D341Med (cell line): Measurements from ENCODE around the gene ZBTB44.
"Not testable (repeated sequence)": the region's sequence is repeated elsewhere in the genome, so short reads cannot be mapped to it uniquely, and the experiment has no call there.

ENCODE experiments used
- DNase-seq: peaks from one replicate; pipeline ENCODE4 v3.0.0; 2012; ENCODE audit warnings: low spot score

ZBTB44 gene

DNA sequence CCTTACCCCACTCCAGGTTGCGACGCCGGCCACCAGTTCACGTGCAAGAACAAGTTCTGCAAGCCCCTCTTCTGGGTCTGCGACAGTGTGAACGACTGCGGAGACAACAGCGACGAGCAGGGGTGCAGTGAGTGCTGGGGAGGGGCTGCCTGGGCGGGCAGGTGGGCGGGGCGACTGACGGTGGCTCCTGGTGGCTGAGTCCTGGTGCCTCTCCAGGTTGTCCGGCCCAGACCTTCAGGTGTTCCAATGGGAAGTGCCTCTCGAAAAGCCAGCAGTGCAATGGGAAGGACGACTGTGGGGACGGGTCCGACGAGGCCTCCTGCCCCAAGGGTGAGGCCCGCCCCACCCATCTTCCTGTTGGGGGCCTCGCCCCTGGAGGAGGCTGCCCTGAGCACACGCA, 116.4 kb downstream of the ZBTB44 start:
- no peak for DNase-seq

DNA sequence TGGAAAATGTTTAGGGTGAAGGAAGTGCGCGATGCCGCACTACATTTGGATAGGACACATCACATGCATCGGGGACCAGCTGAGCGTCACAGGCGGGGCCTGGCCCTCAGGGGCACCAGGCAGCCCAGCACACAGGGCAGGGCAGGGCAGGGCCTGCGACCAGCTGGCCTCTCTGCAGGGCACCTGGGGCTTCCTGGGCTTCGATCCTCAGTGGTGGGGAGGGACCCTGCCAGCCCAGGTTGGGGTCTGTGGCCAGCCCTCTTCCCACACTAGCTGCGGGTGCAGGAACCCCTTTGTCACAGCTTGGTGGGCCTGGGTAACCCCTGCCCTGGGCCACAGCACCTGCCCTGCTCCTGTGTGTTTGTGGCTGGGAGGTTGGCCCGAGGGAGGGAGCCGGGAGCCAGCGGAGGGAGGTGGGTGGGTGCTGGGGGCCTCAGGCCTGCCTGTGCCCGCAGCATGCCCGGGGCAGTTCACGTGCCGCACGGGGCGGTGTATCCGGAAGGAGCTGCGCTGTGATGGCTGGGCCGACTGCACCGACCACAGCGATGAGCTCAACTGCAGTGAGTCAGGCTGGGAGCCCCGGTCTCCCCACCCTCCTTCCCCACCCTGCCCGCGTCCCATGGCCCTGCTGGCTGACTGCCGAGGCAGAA, 117.2 kb downstream of the ZBTB44 start:
- DNase-seq, result no peak

DNA sequence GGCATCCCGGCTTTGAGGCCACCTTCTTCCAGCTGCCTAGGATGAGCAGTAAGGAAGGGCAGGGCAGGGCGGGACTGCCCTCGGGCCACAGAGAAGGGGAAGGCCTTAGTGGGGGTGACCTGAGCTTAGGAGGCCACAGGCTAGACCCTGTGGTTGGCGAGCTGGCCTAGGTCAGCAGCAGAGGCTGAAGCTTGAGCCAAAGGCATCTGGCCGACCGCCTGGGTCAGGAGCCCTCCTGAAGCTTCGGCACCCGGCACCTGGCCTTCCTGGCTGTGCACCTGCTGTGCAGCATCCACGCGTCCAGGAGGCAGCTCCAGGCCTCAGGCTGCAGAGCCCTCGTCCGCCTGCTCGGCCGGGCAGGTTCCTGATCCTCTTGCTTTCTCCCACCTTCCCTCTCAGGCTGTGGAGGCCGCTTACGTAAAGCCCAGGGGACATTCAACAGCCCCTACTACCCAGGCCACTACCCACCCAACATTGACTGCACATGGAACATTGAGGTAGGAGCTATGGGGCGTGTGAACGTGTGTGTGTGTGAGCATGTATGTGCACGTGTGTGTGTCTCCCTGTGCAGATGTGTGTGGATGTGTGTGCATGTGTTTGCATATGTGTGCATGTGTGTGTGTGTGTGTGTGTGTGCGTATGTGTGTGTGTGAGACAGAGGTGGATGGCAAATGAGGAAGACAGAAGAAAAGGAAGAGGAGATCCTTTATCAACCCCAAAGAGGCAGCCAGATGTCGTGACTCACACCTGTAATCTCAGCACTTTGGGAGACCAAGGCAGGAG, 120.3 kb downstream of the ZBTB44 start:
- no peak for DNase-seq

DNA sequence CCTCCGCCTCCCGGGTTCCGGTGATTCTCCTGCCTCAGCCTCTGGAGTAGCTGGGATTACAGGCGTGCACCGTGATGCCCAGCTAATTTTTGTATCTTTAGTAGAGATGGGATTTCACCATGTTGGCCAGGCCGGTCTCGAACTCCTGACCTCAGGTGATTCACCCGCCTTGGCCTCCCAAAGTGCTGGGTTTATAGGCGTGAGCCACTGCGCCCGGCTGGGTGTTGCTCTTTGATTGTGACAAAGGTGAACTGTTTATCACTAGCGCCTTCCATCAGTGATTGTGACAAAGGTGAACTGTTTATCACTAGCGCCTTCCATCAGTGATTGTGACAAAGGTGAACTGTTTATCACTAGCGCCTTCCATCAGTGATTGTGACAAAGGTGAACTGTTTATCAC, 121.2 kb downstream of the ZBTB44 start:
- not testable (repeated sequence) for DNase-seq

DNA sequence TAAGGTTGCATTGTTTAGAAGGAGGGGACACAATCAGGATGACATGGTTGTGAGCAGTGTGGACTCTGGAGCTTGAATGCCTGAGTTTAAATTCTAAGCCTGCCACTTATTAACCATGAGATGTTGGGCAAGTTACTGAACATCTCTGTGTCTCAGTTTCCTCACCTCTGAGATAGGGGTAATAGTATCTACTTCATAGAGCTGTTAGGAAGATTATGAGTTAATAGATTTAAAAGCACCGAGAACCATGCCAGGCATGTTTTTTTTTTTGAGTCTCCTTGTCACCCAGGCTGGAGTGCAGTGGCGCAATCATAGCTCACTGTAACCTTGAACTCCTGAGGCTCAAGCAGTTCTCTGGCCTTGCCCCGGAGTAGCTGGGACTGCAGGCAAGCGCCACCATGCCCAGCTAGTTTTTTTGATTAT, 121.9 kb downstream of the ZBTB44 start:
- no peak for DNase-seq

DNA sequence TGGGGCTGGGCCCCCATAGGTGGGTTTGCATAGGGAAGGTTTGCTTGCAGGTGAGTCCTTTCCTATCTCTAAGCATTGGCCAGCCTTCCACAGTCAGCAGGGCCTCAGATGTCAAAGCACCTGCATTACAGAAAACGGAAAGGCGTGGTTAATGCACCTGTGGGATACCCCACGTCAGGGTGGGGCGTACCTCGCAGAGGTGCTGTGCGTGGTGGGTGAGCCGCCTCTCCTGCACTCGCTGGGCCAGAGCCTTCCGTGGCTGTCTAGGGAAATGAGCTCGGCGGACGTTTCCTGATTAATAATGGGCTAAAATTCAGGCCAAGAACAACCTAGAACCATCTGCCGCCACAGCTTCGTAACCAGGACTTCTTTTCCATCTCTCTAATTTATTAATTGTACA, 122.8 kb downstream of the ZBTB44 start:
- DNase-seq, result no peak

DNA sequence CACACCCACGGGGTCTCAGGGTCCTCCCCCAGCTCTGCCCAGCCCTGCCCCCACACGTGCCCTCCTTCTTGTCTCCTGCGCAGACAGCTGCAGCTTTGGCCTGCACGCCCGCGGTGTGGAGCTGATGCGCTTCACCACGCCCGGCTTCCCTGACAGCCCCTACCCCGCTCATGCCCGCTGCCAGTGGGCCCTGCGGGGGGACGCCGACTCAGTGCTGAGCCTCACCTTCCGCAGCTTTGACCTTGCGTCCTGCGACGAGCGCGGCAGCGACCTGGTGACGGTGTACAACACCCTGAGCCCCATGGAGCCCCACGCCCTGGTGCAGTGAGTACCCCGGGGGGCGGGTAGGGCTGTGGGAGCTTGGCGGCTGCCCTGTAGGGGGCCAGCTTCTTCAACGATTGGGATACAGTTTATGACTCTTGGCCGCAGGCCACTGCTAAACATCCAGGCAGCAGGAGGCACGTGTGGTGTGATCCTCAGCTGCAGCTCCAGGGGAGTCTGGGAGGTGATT, 124.3 kb downstream of the ZBTB44 start:
- no peak for DNase-seq

DNA sequence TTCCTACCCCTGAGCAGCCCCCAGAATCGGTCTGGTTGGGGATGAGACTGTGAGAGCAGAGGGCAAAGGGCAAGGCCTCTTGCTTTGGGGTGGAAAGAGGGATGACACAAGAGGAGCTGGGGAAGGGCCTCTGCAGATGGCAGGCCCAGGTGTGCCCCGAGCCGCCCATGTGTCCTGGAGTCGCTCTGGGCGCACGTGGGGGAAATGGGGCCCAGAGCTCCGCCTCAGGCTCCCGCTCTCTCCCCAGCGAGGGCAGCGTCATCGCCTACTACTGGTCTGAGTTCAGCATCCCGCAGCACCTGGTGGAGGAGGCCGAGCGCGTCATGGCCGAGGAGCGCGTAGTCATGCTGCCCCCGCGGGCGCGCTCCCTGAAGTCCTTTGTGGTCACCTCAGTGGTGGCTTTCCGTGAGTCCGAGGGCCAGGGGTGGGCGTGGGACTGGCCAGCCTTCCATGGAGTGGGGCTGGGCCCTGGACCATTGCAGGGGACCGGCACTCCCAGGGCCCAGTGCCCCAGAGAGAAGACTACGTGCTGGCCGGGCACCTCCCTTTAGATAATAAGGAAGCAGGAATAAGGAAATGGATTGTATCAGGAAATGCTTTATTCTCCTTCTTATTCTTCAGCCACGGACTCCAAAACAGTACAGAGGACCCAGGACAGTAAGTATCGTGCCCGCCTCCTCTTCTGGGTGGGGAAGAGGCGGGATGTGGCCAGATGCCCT, 125.1 kb downstream of the ZBTB44 start:
- DNase-seq, result no peak

DNA sequence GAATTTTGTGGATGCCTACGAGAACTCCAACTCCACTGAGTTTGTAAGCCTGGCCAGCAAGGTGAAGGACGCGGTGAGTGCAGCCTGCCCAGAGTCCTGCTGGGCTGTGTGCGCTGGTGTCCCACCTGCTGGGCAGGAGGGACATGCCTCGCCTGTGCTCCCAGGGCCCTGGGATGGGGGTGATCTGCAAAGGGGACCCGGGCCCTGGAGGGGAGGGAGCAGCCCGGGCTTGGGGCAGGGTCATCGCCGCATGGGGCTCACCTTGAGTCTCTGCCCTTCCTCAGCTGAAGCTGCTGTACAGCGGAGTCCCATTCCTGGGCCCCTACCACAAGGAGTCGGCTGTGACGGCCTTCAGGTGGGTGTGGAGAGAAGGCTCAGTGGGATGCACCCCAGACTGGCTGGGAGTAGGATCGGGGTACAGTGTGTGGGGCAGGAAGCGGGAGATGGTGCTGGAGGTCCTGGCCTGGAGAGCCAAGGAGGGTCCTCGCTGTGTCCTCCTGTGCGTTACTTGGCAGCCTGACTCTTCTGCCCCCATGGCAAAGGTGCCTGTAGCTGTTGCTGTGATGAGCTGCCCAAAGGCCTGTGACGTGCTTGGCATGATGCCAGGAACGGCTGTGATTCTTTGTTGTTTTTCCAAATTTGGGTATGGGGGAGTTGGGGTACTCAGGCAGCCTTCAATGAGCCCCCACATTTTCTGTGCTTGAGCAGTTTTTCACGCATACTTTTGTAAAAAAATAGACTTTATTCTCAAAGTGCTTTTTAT, 126.0 kb downstream of the ZBTB44 start:
- DNase-seq, result no peak

DNA sequence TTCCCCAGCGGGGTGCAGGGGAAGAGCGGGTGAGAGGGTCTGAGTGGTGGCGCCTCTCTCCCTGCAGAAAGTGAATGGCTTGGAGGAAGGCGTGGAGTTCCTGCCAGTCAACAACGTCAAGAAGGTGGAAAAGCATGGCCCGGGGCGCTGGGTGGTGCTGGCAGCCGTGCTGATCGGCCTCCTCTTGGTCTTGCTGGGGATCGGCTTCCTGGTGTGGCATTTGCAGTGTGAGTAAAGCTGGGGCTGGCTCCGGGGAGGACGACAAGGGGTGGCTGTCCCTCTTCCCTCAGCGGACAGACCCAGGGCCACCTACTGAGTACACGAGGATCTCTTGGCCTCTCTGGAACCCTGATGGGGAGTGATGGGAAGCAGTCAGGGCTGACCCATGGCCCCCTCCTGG, 126.7 kb downstream of the ZBTB44 start:
- DNase-seq, result no peak

DNA sequence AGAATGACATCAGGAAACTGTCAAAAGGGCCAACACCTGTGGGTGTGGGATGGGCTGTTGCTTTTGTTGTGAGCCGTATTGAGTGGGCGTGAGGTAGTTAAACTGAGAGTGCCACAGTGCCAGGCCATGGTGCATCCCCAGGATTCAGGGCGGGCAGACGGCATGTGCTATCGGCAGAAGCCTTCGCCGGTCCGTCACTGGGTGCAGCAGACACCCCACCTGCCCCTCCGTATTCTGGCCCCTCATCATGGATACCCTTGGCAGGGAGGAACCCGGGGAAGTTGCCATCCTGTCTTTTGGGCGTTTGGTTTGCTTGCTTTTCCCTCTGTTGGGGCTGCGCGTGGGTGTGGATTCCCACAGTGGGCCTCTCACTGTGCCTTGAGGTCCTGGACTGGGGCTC, 127.6 kb downstream of the ZBTB44 start:
- no peak for DNase-seq

DNA sequence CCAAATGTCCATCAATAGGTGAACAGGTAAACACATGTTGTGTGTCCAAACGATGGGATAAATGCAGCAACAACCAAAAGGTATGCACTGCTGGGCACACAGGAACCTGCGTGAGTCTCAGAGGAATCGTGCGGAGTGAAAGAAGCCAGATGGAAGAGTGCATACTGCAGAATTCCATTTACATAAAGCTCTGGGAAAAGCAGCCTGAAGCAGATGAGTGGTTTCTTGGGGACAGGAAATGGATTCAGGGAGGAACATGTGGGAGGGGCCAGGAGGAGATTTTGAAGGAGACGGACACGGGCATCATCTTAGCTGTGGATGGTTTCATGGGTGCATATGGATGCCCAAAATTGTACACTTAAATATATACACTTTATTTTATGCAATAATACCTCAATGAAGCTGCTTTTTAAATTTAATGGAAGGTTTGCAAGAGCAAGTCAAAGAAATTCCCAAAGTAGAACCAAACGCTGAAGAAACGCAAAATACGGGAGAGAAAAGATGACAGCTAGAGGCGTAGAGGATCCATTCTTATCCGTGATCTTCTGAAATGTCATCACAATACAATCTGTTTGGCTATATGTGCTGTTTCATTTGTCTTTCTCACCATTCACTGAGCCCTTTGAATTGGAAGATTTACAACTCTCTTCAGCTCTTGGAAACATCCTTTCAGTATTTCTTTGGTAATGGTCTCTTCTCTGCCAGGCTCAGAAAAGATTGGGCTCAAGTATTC, 130.7 kb downstream of the ZBTB44 start:
- no peak for DNase-seq

DNA sequence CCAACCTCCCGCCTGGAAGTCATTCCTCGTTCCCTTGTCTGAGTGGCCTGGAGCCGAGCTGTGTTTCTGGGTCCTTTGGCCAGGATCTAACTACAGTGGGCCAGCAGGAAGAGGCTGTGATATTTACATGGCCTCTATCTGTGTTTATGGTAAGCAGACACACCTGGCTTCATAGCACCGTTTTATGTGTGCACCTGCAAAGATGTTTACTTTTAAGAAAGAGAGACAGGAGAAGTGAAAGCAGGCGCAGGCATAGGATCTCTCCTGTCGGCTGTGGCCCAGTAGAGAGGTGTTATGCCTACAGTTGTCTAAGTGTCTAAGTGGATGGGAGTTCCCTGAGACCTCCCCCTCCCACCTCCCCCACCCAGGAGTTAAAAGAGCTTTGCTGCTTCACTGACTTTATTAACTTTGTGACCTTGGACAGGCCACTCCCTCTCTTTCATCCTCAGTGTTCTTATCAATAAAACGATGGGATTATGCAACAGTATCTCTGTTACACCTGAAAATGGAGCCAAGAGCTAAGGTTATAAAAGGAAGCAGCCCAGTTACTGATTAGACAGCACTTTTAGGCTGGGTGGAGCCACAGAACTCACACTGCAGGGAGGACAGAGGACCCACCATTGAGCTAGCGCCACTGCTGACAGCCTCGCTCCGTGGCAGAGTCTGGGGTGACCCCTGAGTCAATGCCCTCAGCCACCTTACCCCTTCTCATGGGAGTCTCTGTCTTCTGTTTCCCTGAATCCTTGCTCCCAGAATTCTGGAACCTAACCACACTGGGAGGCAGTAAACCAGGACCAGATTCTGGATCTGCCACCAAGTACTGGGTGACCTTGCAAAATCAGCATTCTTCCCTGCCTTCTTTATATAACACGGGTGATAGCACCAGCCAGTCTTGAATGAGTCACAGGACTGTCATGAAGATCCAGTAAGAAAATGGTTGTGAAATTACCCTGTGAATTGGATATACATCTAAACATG, 133.1 kb downstream of the ZBTB44 start:
- no peak for DNase-seq

DNA sequence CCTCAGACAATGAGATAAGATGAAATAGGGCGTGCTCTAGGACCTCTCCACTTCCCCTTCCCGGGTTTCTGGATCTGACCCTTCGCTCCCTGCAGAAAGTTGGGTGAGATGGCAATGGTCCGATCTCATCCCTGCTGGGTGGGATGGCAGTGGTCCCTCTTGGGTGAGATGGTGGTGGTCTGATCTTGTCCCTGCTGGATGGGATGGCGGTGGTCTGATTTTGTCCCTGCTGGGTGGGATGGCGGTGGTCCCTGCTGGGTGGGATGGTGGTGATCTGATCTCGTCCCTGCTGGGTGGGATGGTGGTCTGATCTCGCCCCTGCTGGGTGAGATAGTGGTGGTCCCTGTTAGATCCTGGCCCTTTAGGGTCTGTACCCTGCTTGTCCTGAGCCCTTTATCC, 133.8 kb downstream of the ZBTB44 start:
- DNase-seq, result no peak

DNA sequence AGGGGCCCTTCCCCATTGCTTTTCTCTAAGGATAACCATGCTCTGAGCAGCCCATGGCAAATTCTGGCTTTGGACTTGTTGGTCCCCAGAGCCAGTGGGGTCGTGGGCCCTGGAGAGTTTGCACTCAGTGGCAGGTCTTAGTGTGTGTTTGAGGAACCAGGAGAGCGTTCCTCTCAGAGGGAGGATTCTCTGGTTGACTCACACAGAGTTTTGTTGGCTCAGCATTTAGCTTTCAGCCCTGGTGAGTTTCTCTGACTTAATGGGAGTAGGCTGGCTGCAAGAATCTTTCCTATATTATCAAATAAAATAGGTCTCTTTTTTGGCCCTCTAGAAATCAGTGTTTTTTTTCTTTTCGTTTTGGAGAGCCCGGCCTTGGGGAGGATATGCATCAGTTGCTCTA, 134.2 kb downstream of the ZBTB44 start:
- DNase-seq, result no peak

DNA sequence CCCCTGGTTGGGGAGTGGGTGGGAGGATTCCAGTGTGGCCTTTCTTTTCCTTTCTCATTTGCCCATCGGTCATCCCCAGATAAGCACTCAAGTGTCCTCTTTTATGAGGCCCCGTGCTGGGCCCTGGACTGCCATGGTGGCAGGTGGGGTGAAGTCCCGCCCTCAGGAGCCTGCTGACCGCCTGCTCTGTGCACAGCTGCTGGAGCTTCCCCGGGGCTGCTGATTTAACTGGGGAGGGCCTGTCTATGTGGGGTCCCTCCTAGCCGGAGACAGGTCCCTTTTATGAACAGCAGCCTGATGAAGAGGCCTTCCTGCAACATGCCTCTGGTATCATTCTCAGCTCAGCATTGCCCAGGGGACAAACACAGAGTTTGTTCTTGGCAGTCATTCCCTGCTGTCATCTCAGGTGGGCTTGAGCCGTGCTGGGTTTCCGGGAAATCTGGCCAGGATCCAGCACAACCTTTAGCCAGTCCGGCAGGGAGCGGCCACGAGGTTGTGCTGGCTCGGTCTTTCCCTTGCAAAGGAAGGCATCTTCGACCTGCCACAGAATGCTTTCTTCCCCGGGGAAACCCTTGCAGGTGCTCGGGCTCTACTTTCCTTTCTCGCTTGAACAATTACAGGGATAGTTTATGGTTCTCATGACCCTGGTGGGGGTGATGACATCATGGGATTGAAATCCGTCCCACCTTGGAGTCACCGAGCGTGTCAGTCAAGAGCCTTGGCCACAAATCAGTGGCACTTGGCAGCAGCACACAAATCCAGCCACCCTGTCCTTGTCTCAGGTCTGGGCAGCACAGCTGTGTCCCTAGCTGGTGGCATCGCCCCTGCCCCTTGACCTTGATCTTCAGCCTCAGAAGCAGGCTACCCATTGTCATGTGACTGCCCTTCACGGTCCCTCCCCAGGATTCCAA, 135.1 kb downstream of the ZBTB44 start:
- no peak for DNase-seq

DNA sequence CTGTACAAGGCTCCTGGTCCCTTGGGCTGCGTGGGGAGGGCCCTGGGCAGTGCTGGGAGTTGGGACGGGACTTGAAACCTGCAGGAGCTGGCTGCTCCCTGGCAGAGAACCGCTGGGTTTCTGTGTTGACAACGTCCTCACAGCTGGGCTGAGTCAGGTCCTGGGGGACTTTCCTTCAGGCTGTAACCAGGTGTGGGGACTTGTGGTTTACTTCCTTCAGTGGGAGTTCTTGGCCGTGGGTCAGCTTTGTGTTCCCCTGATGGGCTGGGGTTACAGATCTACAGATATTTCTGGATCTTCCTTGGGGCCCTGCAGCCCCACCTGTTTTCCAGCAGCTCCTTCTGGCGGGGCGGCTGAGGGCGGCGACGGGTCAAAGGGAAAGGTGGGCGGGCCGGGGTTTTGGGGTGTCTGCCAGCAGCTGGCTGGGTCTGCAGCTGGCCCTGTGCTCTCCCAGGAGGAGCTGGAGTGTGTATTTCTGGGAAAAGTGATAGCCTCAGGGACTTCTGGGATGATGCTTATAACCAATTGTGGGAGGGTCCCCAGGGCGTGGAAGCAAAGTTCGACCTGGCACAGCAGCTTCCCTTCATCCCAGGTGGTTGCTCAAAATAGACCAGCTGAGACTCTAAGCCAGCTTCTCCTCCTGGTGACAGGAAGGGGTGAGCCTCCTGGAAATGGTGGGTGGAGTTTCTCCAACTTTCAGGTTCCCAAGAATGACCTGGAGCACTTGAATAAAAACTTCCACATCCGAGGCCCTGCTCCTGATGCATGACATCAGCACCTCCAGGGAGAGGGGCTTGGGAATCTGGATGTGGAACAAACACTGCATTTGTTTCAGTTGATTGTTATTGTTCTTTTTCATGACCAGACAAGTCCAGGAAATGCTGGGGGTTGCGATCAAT, 136.0 kb downstream of the ZBTB44 start:
- DNase-seq, result no peak

DNA sequence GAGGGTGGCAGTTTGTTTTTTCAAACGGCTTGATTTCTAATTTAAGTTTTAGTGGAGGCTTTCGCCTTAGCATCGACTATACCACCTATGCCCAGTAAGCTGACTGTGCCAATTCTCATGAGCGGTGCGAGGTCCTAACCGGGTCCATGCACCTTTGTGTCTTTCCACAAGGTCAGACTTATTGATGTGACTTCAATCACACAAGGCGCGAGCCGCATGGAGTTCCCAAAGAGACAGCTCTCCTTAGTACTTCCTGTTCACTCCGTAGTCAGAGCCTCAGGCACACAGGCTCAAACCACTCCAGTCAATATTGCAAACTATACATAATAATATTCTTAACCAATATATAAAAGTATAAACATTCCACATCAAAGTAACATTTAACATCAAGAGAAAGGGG, 136.9 kb downstream of the ZBTB44 start:
- no peak for DNase-seq
